Hematopoietic multipotent progenitor cell treated with erythropoietin and hydrocortisone succinate and interleukin-3 and kit ligand, for 4 days (in vitro differentiated cells): ENCODE results near the gene DISC1.
A peak's percentile ranks its signal among the peaks of the same experiment; 100 is the strongest.
"Not testable (repeated sequence)": the region's sequence is repeated elsewhere in the genome, so short reads cannot be mapped to it uniquely, and the experiment has no call there.

ENCODE experiments used
- DNase-seq: peaks from one replicate; pipeline ENCODE4 v3.0.0-alpha.2; 2015

DISC1 gene

DNA sequence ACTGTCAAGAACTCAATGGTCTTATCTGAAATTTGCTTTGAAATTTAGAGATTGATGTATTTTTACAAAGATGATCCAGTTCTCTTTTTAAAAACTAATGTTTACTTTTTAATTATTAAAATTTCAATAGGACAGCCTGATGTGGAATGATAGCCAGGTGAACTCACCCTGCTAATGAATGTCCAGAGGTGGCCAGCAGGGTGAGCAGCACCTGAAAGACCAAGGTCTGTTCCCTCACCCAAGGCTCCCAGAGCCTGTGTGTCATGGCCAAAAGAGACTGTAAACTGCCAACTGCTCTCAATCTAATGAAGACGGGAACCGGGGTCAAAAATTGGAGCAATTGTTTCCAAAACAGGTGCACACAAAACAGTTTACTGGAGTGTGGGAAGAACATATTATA, 340.4 kb downstream of the DISC1 start:
- DNase-seq, result no peak

DNA sequence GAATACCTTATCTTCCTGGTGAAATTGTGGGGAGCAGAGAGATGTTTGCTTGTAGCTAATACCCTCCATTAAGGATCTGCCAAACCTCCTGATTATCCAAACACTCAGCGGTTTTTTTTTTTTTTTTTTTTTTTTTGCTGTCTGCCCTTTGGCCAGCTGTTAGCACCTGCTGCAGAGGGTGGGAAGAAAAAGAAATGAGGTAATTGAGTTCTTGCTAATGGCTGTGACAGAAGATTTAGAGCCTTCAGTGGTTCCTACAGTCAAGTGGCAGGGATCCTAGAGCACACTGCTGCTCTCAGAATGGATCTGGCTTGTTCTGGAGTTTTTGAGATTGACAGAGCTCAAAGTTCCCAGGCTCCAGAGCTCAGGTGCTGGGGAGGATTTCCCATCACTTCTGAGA, 342.5 kb downstream of the DISC1 start:
- no peak for DNase-seq

DNA sequence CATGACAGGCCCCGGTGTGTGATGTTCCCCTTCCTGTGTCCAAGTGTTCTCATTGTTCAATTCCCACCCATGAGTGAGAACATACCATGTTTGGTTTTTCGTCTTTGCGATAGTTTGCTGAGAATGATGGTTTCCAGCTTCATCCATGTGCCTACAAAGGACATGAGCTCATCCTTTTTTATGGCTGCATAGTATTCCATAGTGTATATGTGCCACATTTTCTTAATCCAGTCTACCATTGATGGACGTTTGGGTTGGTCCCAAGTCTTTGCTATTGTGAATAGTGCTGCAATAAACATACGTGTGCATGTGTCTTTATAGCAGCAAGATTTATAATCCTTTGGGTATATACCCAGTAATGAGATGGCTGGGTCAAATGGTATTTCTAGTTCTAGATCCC, 343.2 kb downstream of the DISC1 start:
- DNase-seq, result not testable (repeated sequence)

DNA sequence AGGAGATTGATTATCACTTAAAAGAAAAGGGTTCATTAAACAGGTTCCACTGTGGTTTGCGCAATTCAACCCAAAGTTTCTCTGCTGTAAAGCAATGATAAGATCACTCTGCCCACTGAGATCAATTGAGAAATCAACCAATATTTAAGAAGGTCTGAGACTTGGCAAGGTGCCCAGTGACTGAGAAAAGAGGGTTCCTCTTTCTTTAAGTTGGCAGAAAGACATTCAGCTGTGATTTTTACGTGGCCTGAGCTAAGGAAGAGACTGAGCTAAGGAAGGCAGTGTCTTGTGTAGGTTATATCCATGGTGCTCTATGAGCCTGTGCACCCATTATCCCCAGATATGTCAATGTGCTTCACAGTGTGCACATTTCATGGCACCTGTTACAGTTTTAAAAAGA, 344.1 kb downstream of the DISC1 start:
- peak; percentile 94 for DNase-seq

DNA sequence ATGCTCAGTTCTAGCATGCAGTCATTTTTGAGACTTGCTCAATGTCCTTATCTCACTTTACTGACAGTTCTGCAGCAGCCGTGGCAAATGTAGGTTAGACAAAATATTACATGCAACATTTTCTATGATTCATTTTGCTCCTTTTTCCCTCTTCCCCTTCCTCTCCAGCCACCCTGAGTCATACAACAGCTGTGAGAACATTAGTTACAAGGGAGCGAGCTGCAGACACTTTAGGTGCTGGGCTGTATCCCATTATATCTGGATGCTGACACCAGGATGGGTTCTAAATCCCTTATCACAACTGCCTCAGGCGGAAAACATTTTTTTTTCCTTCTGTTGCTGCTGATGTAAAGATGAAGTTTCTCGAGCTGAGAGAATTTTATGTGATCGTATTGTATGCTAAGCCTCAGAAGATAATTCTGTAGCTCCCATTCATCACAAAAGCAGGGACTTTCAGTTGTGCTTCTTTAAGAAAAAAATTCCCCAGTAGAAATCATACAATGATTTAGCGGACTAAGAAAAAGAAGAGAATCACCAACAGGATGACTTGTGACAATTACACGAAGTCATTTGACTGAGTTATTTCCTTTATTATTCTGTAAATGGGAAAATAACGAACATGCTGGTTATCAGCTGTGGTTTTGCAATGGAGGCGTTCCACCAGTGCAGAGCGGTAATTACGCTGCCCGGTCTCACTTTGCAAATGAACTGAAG, 345.0 kb downstream of the DISC1 start:
- peak; percentile 80 for DNase-seq

DNA sequence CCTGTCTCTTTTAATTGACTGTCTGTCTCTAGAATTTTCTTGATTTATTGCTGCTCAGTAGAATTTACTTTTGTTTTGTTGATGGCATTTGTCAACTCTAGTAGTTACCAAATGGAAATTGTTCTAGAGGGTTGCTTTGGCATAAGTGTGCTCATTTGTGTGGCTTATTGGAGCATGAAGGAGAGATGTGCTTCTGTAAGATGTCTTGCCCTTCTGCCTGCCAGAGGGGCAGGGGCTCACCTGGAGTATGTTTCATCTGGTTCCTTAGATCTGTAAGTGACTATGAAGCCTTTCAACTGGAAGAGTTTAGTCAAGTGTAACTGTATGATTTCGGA, 345.5 kb downstream of the DISC1 start:
- no peak for DNase-seq

DNA sequence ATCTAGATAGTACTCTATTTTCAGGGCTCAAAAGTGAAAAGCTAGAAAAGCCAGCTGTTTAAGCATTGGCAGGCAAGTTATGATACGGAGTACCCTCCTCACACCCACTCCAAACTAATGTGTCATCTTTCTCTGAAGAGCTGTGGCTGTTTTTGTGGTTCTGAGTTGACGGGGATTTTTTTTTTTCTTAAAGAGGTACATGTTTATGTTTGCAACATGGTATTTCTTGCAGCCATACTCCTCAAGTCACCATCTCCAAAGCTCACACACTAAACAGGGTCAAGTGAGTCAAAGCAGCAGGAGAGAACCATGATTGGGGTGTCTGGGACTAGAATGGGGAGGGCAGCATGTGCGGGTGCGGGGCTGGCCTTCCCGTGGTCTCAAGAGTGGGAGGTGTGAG, 347.2 kb downstream of the DISC1 start:
- DNase-seq, result peak; percentile 77

DNA sequence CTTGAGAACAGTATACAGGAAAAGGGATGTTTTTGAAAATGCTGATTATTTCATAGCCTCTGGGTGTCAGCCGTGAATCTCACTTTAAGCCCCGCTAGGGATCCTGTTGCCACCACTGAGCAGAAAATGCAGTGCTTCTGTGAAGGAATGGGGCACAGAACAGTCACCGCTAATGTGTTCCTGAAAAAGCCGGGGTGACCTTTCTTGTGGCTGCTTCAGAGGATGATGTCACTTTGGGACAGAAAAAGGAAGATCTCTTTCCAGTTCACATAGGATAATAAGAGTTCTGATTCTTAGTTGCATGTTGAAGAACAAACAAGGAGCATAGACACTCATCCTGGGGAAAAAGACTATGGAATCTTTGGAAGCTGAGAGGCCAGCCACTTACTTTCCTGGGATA, 349.6 kb downstream of the DISC1 start:
- DNase-seq, result no peak

DNA sequence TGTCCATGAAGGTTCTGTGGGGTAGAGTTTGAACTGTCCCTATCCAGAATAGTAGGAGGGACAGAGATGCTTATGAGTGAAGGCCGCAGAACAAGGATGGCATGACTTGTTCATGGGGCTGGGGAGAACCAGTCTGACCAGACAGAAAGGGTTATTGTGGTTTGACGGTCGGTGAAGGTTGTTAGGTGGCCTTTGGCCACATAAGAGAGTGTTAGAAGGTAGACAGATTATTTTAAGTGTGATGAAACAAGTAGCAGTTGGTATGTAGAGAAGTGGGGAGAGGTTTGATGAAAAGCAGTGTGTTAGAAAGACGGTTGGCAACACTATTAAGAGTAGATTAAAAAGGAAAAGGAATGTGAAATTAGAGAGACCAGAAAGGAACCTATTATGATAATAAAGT, 355.1 kb downstream of the DISC1 start:
- DNase-seq, result no peak

DNA sequence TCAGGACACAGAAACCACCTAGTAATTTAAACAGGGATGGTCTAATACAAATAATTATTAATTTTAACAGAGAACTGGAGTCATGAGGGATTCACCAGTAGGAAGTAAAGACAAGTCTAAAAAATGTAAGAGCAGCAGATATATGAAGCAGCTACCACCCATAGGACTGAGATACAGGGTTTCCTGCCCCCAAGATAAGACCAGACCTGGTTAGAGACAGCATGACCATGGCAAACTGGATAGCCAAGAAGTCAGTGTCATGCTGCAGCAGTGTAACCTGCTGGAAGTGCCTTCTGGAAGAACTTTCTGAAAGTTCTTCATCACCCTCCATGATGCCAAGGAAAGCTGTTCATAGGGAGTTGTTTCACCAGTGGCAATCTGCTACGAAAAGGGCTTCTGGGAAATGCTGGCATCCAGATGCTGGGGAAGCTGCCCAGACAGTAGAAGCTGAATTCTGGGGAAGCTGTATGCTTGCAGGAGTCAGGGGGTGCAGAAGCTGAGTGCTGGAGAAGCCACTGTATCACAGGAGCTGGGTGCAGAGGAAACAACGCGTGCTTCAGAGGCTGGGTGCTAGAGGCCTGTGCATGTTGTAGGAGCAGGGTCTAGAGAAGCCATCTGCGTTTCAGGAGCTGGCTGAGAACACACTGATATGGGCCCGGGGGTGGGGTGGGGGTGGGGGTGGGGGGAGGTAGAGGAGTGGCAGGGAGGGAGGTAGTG, 356.4 kb downstream of the DISC1 start:
- peak; percentile 66 for DNase-seq

DNA sequence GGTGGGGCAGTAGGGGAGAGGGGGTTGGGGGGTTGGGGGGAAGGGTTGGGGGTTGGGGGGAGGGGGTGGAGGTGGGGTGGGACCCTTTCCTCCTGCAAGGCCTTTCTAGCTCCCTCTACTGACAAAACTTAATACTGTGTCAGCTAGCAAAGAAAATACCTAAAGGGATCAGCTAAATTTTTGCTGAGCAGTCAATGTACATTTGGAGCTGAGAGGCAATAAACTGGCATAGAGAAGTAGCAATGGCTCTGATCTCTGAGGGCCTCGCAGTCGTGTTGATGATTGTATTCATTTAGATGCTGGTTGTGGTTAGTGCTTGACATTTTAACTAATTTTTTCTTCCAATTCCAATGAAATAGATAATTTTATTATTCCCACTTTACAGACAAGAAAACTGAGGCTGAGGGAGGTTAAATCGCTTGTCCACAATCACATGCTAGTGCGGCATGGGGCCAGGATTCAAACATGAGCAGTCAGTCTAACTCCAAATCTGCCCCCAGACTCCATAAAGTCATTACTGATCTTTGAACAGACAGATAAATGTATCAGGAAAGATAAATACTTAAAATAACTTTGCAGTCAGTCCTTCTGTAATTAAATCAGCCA, 357.1 kb downstream of the DISC1 start:
- peak; percentile 57 for DNase-seq

DNA sequence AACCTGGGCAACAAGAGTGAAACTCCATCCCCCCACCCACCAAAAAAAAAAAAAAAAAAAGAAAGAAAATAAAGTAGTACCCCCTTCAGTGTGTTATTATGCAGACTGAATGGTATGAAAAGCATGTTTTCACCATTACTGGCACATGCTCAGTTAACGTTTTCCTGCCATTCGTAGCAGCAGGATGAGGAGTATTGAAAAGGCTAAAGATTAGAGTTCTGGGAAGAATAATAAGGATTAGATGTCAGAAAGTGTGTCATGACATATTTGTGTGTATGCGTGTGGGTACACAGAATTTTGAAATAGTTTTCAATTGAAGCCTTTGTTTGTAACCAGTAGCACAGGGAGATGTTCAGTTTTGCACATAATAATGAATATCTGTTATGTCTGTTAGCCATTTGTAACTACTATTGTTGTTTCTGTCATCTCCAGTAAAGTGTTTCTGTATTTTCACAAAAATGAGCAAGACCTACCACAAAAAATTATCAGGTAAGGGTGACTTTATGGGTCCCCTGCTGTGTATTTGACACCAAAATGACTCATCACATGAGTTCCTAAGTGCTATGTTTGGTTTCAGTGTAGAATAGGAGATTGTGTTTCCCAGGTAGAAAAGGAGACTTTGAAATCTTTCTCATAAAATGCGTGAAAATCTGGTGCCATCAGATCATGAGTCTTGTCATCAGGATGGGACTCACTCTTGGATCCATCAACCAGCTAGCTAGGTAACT, 358.9 kb downstream of the DISC1 start:
- DNase-seq, result no peak

DNA sequence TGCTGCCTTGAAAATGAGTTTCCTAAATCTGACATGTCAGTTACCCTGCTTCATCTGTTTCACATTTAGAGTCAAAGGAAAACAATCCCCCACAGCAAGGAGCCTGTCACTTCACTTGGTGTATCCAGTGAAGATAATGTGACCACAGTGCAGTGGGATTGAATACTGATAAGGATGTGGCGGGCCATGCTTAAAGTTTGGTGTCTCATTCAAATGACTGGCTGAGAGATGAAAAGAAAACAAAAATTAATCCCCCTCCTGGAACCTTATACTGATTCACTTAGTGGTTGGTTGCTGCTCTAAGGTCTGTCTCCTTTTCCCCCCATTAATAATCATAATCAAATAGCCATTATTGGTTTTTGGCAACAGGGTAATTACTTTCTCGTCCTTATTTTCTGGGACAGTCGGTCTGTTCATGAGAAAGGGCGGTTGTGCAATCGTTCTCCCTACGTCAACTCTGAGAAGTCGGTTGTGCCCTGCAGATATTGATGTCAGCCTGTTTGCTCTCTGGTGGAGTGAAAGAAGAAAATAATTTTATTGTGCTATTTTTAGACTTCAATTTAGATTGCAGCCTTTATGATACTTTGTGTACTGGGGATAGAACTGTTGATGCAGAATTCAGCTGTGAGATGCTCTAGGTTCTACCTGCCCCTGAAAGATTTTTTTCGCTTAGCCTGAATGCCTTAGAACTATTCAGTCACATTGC, 360.2 kb downstream of the DISC1 start:
- DNase-seq, result peak; percentile 80

DNA sequence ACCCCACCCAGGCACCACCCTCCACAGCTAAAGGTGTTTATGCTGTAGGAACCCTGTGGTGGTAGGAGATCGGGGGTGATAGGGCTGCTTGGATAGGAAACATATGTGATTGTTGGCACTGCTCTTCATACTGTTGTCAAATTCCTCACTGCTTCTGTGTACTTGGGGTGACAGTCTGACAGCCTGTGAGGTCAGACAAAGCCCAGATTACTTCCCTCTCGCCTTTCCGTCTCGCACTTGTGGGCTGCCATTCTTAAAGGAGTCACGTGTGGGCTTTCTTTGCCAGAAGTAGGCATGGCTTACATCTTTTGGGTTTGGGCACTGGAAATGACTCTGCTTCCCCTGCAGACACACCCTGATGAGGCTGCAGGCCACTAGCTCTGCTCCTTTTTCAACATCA, 363.8 kb downstream of the DISC1 start:
- peak; percentile 62 for DNase-seq

DNA sequence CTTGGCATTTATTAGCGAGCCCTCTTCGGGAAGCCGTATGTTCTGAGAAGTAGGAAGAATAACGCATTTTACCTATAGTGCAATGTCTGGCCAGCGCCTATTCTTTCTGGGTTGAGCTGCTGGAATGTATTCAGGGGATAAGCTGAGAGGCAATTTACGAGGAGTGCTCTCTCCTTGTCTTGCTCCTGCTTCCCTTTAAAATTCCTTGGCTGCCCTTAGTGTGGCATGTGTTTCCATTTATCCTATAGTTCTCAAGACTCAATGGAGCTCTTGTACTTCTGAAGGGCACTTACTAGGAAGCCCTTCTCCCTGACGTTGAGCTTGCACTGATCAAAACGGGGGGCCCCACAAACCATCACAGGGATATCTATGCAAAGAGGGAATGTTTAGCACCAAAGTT, 364.6 kb downstream of the DISC1 start:
- no peak for DNase-seq

DNA sequence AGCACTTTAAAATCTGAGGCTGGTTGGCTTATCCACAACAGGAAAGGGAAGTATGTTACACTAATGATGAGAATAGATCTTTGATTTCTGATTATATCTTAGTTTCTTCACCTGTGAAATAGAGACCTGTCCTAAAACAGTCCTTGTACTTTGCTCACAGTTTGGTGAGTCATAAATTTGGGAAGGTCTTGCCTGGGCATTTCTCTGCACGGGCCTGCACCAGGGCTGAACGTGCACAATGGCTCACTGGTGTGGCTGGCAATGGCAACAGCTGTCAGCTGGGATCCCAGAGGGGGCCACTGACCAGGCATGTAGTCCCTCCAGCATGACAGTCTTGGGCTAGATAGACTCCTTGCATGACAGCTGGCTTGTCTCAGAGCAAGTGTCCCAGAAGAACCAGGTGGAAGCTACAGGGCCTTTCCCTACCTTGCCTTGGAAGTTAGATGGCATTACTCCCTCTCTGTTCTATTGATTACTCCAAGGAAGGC, 367.4 kb downstream of the DISC1 start:
- DNase-seq, result no peak

DNA sequence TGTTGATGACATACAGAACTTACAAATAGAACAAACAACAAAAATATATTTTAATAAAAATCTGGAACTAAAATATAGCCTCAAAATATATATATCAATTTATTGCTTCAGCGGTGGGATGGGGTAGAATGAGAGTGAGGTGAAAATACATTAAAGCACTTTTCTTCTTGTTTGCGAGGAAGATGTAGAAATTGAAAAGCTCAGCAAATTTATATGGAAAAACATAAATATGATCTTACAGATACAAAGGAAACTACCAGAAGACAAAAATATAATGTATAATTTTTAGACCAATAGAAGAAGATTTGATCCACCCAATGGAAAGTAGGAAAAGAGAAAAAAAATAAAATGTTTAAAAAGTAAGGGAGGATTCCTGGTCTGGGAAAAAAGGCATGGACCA, 372.2 kb downstream of the DISC1 start:
- DNase-seq, result no peak

DNA sequence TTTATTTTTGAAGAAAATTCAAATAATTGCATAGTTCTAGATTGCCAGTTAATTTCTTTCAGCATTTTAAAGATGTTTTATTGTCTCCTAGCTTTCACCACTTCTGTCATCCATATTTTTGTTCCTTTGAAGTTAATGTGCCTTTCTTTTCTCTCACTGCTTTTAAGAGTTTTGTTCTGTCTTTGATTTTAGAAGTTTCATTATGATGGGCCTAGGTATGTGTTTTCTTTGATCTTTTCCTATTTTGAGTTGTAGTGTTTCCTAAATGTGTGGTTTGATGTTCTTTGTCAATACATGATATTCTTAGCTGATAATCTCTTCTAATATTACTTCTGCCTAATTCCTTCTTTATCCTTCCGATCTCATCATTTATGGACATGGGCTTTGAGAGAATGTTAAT, 378.7 kb downstream of the DISC1 start:
- no peak for DNase-seq

DNA sequence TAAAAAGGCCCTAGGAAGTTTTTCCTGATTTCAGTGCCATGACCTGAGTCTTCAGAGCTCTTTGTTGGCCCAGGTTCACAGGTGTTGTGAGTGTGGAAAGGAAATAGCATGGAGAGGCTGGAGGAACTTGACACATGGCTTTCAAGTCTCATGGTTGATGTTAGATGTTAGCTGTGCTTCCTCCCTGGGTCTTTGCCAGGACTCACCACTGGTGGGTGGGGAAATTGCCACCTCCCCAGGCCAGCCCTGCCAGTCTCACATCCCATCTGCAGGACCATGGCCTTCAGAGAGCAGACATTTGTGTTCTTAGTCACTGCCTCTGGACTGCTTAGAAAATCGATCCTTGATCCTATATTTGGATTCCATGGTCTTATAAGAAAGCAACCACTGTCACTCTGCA, 383.2 kb downstream of the DISC1 start:
- DNase-seq, result peak; percentile 32

DNA sequence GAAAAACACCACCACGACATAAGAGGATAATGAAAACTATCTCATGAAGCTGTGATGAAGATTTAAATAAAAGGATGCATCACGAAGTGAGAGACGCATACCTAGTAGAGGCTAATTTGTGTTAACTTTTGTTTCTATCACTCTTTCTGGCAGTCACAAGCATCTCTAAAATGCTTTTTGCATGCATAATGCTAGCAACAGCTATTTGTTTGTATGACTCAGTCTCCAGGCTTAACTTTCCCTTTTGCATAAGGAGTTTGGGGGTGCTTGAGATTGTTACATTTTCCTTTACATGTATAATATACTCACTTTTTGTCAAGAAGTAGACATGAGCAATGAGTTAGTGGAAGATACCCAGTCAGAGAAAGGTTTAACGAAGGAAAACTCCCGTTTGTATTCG, 385.4 kb downstream of the DISC1 start:
- DNase-seq, result no peak

DNA sequence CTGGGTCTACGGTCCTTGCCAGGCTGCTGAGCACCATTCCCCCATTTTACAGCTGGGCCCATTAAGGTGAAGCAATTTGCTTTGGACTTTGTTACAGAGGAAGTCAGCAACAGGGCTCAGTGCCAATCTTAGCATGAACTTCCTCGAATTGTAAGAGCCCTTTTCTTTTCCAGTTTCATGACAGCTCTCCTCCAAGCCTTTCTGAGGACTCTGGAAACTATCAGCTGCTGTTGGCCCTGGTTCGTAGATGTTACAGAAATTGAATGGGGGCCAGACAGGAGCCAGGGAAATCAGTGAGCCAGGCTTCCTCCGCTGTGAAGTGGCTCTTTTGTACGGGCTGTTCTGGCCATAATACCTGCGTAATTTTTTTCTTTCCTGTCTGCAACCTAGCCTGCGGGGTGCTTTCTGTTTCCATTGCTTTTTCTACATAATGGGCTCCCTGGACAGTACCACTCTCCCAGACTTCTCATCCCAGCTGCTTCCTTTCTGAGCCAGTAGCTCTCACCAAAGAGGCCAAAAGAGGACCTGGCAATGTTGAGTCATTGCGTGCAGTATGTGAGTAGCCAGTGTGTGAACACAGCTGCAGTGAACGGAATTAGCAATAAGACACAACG, 386.3 kb downstream of the DISC1 start:
- peak; percentile 19 for DNase-seq

DNA sequence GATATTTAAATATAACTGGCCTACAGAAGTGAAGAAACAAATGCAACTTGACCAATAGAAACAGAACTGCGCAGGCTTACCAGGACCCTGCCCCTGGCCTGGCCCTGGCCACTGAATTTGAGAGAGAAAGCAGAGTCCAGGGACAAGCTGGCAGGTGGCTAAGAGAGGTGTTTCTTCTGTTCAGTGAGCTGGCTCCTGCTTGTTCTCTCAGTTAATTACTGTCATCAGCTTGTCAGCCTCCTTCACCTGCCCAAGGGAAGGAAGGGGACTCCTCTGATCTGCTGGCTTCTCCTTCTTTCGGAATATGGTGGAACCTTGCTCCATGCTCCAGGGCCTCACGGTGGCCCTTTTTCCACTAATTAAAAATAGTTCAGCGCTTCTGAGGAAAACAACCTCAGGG, 388.4 kb downstream of the DISC1 start:
- DNase-seq, result no peak

DNA sequence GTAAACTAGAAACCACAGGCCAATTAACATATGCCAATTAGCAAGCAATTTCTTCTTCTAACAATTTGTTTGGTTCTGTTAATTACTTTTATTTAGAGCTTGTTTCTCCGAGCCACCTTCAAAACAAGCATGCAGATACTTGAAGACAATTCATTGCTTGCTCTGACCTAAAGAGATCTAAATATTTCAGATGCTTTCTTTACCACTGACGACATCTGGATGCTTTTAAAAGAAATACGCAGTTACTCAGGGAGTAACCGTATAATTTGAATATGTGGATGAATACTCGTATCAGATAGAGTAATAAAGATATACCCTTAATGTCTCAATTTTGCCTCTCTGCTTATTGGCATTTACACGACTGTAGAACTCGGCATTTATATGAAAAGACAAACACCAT, 390.0 kb downstream of the DISC1 start:
- DNase-seq, result no peak
